ENCODE data around the gene ZNF93.
A peak's percentile ranks its signal among the peaks of the same experiment; 100 is the strongest.
"Not testable (repeated sequence)": the region's sequence is repeated elsewhere in the genome, so short reads cannot be mapped to it uniquely, and the experiment has no call there.

The ZNF93 gene

DNA sequence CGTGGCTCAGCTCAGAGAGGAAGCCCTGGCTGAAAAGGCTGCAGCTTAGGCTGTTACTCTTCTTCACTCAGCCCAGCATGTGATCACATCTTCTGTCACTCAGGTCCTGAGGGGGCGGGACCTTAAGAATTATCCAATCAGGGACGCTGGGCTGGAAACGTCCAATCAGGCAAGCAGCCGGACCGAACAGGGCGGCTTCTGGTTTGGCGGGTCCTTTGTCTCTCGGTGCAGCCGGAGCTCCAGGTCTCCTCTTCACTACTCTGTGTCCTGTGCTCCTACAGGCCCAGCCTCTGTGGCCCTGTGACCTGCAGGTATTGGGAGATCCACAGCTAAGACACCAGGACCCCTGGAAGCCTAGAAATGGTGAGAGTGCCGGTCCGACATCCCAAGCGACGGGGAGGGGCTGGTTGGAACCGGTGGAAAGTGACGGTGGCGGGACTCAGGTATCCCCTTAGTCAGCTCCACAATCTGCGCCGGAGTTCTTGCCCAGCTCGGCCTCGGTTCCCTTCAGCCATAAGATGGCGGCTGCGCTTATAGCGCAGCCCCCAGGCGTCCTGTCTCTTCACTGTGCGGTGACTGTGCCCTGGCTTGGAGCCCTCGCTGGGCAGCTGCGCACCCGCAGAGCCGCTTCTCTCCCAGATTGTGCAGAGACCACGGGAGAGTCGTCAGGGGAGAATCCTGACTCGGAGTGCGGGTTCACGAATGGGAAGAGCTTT is at the start of gene ZNF93:
TSS of gene ZNF93 (plus strand) at position 218 of the 716 bp plus-strand sequence. CDS start at position 361, 143 bp downstream.
- peak; percentile 68 to 78 for DNase-seq

DNA sequence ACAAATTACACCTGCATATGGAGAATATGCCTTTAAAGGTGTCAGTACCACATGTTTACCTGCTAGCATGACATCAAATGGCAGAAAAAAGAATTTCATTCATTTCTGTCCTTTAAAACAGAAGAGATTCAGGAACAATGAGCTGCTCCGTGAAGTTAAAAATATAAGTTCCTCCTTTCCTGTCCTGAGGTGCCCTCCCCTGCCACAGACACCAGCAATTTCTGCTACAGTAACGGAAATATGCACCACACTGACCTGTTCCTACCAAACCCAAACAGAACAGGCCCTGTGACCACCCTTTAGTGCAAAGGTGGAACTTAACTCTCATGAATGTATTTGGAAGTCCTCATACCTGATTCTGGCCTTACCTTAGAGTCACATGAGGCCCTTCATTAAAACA is 49.0 kb upstream of the ZNF93 start:
- not testable (repeated sequence) for DNase-seq

DNA sequence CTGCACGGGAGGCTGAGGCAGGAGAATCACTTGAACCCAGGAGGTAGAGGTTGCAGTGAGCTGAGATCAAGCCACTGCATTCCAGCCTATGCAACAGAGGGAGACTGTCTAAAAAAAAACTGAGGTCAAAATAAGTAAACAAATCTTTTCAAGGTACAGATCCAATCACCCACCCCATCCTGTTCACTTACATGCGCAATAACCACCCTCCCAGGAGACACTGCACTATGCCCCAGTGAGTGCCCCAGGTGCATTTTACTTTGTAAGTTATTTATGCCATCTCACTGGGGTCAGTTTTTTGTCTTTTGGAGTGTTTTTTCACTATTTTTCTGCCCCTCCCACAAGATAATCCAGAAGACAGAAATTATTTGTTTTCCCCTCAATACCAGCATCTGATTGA is 42.0 kb upstream of the ZNF93 start:
- DNase-seq, result no peak

DNA sequence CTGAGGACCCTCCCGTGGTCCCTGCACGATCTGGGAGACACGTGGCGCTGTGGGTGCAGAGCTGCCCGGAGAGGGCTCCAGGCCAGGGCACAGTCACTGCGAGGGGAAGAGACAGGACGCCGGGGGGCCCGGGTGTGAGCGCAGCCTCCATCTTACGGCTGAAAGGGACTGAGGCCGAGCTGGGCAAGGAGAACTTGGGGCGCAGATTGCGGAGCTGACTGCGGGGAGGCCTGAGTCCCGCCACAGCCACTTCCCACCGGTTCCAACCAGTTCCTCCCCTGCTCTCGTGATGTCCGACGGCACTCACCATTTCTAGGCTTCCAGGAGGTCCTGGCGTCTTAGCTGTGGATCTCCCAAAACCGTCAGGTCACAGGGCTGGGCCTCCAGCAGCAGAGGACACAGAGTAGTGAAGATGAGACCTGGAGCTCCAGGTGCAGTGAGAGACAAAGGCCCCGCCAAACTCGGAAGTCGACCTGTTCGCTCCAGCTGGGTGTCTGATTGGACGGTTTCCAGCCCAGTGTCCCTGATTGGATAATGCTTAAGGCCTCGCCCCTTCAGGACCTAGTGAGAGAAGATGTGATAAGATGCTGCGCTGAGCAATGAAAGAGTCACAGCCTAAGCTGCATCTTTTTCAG is 39.9 kb upstream of the ZNF93 start:
- no peak for DNase-seq

DNA sequence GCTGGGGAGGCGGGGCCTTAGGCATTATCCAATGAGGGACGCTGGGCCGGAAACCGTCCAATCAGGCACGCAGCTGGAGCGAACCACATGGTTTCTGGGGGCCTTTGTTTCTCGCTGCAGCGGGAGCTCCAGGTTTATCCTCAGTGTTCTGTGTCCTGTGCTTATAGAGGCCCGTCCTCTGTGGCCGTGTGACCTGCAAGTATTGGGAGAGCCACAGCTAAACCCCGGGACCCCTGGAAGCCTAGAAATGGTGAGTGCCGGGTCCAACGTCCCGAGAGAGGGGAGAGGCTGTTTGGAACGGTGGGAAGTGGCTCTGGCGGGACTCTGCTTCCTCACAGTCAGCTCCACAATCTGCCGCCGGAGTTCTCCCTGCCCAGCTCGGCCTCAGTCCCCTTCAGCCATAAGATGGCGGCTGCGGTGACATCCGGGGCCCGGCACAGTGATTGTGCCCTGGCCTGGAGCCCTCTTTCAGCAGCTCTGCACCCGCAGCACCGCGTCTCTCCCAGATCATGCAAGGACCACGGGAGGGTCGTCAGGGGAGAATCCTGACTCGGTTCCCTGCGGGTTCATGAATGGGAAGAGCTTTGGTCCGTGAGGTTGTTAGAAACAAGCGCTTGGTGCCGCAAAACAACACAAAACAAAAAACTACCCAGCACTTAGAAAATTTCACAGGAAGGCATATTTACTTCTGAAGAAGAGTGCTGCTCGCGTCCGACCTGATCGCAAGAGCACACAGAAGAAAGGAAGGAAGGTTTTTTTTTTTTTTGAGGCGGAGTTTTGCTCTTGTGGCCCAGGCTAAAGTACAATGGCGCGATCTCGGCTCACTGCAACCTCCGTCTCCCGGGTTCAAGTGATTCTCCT is 34.8 kb upstream of the ZNF93 start, which contains the start of gene ZNF253:
TSS of gene ZNF253 (plus strand) at position 133 of the 861 bp plus-strand sequence. CDS start at position 248, 115 bp downstream.
- peak; percentile 81 to 87 for DNase-seq

DNA sequence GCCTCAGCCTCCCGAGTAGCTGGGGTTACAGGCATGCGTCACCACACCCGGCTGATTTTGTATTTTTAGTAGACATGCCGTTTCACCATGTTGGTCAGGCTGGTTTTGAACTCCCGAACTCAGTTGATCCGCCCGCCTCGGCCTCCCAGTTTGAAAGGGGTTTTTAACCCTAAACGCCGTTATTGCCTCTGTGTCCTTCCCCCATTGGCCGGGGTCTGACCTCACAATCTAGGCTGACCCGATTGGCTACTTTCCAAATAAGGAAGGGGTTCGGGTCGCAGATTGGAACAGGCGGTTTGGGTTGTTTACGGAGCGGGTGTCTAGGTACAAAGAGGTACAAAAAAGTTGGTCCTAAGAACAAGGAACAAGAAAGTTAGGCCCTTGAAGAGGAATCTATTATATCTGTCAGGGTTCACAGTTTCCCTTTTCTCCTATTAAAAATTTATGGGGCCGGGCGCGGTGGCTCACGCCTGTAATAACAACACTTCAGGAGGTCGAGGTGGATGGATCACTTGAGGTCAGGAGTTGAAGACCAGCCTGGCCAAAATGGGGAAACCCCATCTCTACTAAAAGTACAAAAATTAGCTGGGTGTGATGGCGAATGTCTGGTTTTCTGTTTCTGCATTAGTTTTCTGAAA is 34.0 kb upstream of the ZNF93 start:
- DNase-seq, result no peak

DNA sequence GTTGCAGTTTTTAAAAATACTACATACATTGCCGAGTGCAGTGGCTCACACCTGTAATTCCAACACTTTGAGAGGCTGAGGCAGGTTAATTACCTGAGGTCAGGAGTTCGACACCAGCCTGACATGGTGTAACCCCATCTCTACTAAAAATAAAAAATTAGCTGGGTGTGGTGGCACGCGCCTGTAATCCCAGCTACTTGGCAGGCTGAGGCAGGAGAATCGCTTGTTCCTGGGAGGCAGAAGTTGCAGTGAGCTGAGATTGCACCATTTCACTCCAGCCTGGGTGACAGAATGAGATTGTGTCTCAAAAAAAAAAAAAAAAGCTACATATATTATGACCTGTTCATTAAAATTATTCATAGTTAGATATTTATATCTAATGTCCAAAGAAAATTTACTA is 30.7 kb upstream of the ZNF93 start:
- not testable (repeated sequence) for DNase-seq

DNA sequence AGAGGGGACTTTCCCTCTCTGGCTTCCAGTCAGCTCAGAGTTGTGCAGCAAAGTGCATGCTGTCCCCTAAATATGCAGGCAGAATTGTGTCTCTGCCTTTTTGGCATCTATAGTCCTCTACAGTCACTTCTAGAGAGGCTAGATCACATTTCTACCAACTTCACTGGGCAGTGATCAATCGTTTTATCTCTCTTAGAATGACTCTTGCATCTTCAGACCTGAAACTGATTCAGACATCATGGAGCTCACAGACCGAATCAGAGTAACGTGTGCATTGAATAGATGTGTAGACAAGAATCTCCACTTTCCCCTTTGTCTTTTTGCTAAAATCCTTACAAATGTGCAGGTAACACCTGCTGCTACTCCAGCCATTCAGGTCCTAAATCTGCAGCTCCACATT is 28.8 kb upstream of the ZNF93 start:
- no peak for DNase-seq

DNA sequence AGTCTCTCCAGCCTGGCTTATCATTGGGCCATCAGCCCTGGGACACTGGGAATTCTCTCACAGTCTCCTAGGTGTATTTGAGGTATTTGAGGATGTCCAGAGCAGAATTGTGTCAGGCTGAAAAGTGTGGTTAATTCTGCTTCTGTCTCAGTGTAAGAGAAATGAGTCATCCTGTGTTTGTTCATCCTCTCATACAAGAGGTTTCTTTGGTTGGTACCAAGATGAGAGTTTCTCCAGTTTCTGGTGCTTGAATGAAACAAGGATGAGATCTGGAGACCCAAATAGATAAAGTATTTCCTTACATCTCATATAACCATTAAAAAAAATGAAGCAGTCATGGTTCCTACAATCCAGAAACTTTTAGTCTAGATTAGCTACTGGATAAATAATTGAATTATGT is 27.4 kb upstream of the ZNF93 start:
- DNase-seq, result no peak

DNA sequence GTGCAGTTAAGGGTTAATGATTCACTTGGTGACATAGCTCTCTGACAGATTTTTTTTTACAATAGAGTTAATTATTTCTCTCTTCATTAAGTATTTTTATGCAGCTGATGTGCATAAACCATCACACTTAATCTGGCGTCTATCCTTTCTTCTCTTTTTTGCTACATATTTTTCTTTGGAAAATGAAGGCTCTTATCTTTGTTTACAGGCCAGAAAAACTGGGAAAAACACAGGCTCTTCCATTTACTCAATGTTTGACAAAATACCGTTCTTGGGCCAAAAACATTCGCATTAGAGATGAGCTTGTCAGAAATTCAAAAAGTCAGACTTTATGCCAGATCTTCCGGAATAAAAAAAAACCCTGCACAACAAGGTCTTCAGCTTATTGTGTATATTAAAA is 23.0 kb upstream of the ZNF93 start:
- no peak for DNase-seq

DNA sequence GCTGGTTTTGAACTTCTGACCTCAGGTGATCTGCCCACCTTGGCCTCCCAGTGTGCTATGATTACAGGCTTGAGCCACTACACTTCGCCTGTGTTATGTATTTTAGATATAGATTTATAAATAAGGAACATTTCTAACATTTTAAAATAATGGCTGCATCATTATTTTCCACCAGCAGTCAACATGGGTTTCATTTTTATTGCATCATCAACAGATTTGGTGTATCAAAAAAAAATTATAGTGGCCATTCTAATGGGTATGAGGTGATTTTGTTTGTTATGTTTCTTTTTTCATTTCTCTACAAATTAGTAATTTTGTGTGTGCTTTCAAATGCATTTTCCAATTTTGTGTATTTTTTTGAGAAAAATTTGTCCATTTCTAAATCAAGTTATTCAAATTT is 16.2 kb upstream of the ZNF93 start:
- DNase-seq, result no peak

DNA sequence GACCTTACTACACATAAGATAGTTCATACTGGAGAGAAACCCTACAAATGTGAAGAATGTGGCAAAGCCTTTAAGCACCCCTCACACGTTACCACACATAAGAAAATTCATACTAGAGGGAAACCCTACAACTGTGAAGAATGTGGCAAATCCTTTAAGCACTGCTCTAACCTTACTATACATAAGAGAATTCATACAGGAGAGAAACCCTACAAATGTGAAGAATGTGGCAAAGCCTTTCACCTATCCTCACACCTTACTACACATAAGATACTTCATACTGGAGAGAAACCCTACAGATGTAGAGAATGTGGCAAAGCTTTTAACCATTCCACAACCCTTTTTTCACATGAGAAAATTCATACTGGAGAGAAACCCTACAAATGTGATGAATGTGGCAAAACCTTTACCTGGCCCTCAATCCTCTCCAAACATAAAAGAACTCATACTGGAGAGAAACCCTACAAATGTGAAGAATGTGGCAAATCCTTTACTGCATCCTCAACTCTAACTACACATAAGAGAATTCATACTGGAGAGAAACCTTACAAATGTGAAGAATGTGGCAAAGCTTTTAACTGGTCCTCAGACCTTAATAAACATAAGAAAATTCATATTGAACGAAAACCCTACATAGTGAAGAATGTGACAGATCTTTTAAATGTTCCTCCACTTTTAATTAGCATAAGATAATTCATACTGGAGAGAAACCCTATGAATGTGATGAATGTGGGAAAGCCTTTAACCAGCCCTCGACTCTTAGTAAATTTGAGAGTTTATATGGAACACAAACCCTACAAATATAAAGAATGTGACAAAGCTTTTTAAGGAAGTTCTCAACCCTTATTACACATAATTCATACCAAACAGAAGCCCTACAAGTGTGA is 8.4 kb upstream of the ZNF93 start:
- not testable (repeated sequence) for DNase-seq

DNA sequence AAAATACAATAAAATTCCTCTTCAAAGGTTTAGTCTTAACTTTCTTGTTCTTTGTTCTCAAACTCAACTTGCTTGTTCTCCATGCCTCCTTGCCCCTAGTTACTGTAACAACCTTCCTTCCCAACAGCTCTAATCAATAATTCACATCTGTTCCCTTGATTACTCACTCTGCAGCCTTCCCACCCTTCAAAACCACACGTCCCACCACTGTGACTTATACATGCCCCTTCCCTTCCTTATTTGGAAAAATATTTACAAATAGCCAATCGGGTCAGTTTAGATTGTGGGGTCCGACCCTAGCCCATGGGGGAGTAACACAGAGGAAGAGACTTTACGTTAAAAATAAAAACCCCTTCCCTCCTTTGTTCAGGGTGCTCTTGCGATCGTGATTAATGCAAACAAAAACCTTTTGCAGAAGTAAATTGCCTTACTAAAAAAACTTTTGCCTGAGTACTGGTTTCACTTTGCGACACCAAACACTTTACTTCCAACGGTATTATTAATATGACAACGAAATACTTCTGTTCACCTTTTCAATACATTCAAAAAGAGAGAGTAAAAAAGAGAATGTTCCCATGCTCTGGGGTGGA is 512 bp upstream of the ZNF93 start:
- peak; percentile 50 to 57 for DNase-seq

DNA sequence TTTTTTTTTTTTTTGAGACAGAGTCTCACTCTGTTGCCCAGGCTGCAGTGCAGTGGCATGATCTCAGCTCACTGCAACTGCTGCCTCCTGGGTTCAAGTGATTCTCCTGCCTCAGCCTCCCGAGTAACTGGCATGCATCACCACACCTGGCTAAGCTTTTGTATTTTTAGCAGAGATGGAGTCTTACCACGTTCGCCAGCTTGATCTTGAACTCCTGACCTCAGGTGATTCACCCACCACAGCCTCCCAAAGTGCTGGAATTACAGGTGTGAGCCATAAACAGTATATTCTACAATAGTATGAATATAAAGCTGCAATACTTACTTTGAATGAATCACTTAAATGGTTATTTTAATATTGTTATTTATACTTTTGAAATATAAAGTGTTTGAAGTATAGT is 6.8 kb downstream of the ZNF93 start:
- DNase-seq, result not testable (repeated sequence)

DNA sequence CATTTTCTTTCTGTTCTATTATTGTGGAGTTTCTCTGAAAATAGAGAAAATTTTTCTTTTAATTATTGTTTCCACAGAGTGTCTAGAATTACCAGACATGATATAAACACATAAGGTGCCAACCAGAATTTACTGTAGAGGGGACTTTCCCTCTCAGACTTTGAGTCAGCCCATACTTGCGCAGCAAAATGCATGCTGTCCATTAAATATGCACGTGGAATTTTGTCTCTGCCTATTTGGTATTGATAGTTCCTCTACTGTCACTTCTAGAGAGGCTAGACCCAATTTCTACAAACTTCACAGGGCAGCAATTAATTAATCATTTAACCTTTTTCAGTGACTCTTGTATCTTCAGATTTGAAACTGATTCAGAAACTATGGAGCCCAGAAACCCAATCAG is 8.9 kb downstream of the ZNF93 start:
- DNase-seq, result no peak

DNA sequence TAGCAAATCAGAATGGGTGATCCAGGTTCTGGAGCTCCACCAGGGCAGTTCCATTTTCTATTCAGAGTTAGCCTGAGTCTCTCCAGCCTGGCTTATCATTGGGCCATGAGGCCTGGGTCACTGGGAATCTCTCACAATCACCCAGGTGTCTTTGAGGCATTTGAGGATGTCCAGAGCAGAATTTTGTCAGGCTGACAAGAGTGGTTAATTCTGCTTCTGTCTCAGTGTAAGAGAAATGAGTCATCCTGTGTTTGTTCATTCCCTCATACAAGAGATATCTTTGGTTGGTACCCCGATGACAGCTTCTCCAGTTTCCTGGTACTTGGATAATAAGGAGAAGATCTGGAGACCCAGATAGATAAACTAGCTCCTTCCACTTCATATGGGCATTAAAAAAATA is 10.4 kb downstream of the ZNF93 start:
- DNase-seq, result no peak

DNA sequence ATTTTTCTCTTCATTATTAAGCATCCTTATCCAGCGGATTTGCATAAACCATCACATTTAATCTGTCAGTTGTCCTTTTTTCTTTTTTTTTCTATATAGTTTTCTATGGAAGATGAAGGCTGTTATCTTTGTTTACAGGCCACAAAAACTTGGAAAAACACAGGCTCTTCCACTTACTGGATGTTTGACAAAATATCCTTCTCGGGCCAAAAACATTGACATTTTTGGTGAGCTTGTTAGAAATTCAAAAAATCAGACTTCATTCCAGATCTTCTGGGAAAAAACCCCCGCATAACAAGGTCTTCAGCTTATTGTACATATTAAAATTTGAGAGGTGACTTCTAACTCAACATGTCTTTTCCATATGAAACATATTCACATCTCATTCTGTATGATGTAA is 13.8 kb downstream of the ZNF93 start:
- no peak for DNase-seq

DNA sequence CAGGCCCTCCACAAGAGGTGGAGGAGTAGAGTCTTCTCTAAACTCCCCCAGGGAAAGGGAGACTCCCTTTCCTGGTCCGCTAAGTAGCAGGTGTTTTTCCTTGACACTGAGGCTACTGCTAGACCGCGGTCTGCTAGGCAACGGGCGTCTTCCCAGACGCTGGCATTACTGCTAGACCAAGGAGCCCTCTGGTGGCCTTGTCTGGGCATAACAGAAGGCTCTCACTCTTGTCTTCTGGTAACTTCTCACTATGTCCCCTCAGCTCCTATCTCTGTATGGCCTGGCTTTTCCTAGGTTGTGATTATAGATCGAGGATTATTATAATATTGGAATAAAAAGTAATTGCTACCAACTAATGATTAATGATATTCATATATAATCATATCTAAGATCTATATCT is 29.7 kb downstream of the ZNF93 start:
- DNase-seq, result not testable (repeated sequence)

DNA sequence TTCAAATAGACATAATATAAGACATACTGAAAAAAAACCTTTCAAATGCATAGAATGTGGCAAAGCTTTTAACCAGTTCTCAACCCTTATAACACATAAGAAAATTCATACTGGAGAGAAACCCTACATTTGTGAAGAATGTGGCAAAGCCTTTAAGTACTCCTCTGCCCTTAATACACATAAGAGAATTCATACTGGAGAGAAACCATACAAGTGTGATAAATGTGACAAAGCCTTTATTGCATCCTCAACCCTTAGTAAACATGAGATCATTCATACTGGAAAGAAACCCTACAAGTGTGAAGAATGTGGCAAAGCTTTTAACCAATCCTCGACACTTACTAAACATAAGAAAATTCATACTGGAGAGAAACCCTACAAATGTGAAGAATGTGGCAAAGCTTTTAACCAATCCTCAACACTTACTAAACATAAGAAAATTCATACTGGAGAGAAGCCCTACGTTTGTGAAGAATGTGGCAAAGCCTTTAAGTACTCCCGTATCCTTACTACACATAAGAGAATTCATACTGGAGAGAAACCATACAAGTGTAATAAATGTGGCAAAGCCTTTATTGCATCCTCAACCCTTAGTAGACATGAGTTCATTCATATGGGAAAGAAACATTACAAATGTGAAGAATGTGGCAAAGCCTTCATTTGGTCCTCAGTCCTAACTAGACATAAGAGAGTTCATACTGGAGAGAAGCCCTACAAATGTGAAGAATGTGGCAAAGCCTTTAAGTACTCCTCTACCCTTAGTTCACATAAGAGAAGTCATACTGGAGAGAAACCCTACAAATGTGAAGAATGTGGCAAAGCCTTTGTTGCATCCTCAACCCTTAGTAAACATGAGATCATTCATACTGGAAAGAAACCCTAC is 32.9 kb downstream of the ZNF93 start:
- not testable (repeated sequence) for DNase-seq

DNA sequence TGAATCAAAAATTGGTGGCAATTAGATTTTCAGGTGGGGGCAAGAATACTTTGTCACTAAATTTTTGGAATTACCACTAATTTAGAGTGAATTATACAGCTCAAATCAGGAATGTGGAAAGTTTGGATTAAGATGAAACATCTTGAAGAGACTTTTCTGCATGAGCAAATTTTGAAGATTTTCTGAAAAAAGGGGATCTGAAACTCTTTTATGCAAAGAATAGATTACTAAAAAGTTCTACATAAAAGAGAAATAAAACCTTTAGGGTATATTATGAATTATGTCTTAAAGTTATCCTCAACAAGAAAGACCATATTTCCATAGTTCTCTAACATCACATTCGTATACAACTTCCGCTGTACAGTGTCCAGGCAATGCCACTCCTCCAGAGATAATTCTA is 36.7 kb downstream of the ZNF93 start:
- DNase-seq, result no peak

DNA sequence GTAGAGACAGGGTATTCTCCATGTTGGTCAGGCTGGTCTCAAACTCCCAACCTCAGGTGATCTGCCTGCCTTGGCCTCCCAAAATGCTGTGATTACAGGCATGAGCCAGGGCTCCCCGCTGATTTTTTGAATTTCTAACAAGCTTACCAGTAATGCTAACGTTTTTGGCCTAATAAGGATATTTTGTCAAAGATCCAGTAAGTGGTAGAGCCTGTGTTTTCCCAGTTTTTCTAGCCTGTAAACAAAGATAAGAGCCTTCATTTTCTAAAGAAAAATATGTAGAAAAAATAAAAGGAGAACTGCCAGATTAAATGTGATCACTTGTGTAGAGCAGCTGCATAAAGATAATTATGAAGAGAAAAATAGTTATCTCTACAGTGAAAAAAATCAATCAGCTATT is 37.7 kb downstream of the ZNF93 start:
- DNase-seq, result no peak

All from Kasumi-1 (cell line).